Central memory CD8-positive, alpha-beta T cell (primary cell): ENCODE measurements around the gene CAPN11.

Experiments used
- ATAC-seq: fragments of 150-1000 bp; cut with Tn5 transposase; replicated peaks from 2 replicates; pipeline ENCODE4 v1.10.0; 2022; ENCODE audit warnings: mild to moderate bottlenecking, moderate FRiP score, moderate number of reproducible peaks; ENCODE audit not compliant: poor library complexity, severe bottlenecking; ENCODE audit errors: extremely low read depth
- DNase-seq, 2 donors: peaks; one replicate each; pipeline ENCODE4 v3.0.0; 2021; ENCODE audit warnings: low spot score in 2 of 2
- H3K27ac Mint-ChIP-seq: one replicate; pipeline ENCODE4 v1.8.0; 2022; ENCODE audit warnings: low read depth, mild to moderate bottlenecking, moderate library complexity, mixed read lengths
- H3K27me3 Mint-ChIP-seq: one replicate; pipeline ENCODE4 v1.8.0; 2022; ENCODE audit warnings: mixed read lengths
- H3K36me3 Mint-ChIP-seq: one replicate; pipeline ENCODE4 v1.8.0; 2022; ENCODE audit warnings: mild to moderate bottlenecking, moderate library complexity, mixed read lengths; ENCODE audit not compliant: insufficient read depth
- H3K4me1 Mint-ChIP-seq: one replicate; pipeline ENCODE4 v1.8.0; 2022; ENCODE audit warnings: mixed read lengths
- H3K4me3 Mint-ChIP-seq: one replicate; pipeline ENCODE4 v1.8.0; 2022; ENCODE audit warnings: mild to moderate bottlenecking, moderate library complexity, mixed read lengths
- H3K9me3 Mint-ChIP-seq: one replicate; pipeline ENCODE4 v1.8.0; 2022; ENCODE audit warnings: mixed read lengths

CAPN11 gene

DNA sequence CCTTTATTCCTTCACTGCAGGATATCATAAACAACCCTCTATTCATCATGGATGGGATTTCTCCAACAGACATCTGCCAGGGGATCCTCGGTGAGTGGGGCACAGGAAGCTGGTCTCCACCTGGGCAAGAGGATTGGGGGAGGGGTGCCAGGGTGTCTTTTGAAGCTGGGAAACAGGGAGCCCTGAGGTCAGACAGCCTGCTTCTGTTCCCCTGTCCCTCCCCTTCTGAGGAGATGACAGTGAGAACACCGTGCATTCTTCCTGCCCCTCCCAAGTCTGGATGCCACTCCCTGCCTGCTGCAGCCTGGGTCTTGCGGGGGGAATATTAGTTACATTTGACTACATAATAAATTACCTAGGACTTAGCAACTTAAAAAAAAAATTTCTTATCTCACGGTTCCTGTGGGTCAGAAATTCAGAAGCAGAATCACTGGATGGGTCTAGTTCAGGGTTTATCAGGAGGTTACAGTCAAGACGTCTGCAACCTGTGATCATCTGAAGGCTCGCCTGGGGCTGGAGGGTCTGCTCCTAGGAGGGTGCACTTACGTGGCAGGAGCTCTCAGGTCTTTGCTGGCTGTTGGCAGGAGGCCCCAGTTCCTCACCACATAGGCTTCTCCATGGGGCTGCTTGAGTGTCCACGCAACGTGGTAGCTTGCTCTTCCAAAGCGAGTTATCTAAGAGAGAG, 11.4 kb downstream of the CAPN11 start:
- ATAC-seq, result no peak
- Mint-ChIP-seq H3K36me3 (no peaks in the 10 kb centered on the region), H3K9me3 (no peaks in the 10 kb centered on the region), H3K4me3 (no peak overlapping the region), H3K27ac (no peak overlapping the region), H3K4me1 (peaks cover 5% of the 10 kb centered on the region), H3K27me3 (peaks cover 54% of the 10 kb centered on the region)
- DNase-seq, result no peak

DNA sequence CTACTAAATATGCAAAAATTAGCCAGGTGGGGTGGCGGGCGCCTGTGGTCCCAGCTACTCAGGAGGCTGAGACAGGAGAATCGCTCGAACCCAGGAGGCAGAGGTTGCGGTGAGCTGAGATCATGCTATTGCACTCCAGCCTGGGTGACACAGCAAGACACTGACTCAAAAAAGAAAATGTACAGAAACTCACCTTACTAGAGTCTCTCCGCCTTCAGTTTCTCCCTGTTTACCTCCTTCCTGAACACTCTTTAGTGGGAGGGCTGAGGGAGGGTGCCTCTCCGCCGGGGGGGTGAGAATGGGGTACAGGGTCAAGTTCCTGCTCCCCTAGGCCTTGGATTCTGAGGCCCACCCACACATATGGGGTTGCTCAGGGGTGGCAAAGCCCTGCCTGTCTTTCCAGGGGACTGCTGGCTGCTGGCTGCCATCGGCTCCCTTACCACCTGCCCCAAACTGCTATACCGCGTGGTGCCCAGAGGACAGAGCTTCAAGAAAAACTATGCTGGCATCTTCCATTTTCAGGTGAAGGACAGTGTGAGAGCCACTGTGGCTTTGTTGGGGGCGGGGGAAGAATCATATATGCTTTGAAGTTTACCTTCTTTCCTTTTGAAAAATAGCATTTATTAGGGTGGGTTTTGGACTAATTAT, 13.4 kb downstream of the CAPN11 start:
- no peak for DNase-seq
- Mint-ChIP-seq H3K27me3 (peaks cover 36% of the 10 kb centered on the region), H3K4me1 (peaks cover 11% of the 10 kb centered on the region), H3K4me3 (no peak overlapping the region), H3K9me3 (no peaks in the 10 kb centered on the region), H3K27ac (no peak overlapping the region), H3K36me3 (no peaks in the 10 kb centered on the region)
- ATAC-seq, result no peak

DNA sequence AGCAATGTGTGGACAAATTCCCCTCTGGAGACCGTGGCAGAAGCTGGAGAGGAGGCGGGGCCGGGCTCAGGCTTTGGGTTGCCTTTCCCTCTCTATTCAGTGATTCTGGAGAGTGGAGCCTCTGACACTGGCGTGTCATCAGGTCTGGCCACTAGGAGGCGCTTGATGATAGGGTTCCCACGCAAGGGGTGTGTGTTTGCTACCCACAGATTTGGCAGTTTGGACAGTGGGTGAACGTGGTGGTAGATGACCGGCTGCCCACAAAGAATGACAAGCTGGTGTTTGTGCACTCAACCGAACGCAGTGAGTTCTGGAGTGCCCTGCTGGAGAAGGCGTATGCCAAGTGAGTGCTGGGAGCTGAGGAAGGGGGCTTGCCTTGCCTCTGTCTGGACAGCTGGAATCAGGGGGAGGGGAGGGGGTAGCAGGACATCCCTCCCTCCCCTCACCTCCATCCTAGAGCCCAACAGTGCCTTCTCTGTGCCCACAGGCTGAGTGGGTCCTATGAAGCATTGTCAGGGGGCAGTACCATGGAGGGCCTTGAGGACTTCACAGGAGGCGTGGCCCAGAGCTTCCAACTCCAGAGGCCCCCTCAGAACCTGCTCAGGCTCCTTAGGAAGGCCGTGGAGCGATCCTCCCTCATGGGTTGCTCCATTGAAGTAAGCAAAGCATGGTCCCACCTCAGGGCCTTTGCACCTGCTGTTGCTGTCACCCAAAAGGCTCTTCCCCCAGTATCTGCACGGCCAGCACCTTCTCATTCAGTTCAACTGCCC, 14.3 kb downstream of the CAPN11 start:
- Mint-ChIP-seq H3K36me3 (peaks cover 1% of the 10 kb centered on the region), H3K4me3 (no peak overlapping the region), H3K27me3 (peaks cover 43% of the 10 kb centered on the region), H3K9me3 (no peaks in the 10 kb centered on the region), H3K4me1 (peaks cover 17% of the 10 kb centered on the region), H3K27ac (no peak overlapping the region)
- DNase-seq, result peak; percentile 50 to 71
- peak; percentile 70 for ATAC-seq

DNA sequence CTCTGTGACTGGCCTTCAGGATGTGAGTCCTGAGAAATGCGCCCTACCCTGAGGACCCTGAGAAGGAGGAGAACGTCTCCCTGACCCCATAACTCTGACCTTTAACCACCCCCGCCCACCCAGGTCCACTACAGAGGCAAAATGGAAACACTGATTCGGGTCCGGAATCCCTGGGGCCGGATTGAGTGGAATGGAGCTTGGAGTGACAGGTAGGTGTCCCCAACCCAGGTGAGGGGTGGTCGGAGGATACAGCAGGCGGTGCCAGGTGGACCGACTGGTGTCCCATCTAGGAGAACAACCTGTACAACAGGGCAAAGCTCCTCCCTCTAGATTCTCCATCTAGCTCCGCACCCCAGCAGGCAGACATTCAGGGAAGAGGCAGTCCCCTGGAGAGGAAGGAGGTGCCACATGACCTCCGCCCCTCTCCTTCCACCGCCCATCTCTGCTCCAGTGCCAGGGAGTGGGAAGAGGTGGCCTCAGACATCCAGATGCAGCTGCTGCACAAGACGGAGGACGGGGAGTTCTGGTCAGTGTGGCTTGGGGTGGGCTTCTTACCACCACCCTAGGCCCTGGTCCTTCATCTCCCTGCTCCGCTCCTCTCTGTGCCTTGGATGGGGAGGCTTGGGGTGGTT, 17.6 kb downstream of the CAPN11 start:
- Mint-ChIP-seq H3K27me3 (peaks cover 24% of the 10 kb centered on the region), H3K9me3 (no peaks in the 10 kb centered on the region), H3K27ac (no peak overlapping the region), H3K36me3 (peaks cover 3% of the 10 kb centered on the region), H3K4me3 (no peak overlapping the region), H3K4me1 (peaks cover 17% of the 10 kb centered on the region)
- DNase-seq, result no peak
- ATAC-seq, result no peak

DNA sequence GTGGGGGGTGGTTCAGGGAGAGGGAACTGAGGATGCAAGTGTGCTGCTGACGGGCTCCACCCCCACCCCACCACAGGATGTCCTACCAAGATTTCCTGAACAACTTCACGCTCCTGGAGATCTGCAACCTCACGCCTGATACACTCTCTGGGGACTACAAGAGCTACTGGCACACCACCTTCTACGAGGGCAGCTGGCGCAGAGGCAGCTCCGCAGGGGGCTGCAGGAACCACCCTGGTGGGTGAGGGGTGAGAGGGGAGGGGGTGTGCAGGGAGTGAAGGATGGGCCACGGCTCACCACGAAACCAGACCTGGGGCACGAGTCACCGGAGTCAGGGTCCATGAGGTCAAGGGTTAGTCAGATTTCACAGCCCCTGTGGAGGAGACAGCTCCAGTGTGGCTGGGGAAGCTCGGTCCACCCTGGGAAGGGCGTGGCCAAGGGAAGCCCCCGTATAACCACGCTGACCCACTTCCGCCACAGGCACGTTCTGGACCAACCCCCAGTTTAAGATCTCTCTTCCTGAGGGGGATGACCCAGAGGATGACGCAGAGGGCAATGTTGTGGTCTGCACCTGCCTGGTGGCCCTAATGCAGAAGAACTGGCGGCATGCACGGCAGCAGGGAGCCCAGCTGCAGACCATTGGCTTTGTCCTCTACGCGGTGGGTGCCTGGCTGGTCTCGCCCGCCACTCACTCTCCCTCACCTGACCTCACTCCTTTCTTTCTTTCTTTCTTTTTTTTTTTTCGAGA, 18.3 kb downstream of the CAPN11 start:
- peak overlapping the region; percentile 44 for H3K4me3 Mint-ChIP-seq

DNA sequence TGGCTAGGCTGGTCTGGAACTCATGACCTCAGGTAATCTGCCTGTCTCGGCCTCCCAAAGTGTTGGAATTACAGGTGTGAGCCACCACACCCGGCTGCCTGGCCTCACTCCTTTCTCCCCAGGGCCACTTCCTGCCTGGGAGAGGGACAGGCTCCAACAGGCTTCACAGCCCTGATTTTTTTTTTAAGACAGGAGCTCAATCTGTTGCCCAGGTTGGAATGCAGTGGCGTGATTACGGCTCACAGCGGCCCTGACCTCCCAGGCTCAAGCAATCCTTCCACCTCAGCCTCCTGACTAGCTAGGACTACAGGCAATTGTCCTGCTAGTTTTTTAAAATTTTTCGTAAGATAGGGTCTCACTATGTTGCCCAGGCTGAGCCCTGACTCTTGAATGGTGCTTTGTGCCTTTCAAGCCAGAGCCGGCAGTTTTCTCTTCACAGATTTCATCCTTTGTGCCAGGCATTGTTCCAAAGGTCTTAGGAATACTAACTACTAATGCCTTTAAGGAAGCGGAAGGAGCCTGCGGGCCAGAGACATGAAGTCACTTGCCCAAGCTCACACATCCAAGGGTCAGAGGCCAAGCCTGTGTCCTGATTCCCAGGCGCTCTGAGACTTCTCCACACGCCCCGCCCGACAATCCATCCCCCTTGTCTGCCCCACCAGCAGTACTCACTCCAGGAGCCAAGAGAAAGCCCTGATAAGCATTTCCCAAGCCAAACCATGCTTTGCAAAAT, 19.2 kb downstream of the CAPN11 start:
- Mint-ChIP-seq H3K4me1 (peaks cover 13% of the 10 kb centered on the region), H3K9me3 (no peaks in the 10 kb centered on the region), H3K4me3 (peak overlapping the region; percentile 44), H3K27me3 (peaks cover 21% of the 10 kb centered on the region), H3K36me3 (peaks cover 3% of the 10 kb centered on the region), H3K27ac (no peak overlapping the region)
- DNase-seq (no peak), ATAC-seq (no peak)

More for the DNA sequence above, 18.3 kb downstream of the CAPN11 start:
- Mint-ChIP-seq H3K27me3 (peaks cover 21% of the 10 kb centered on the region), H3K9me3 (no peaks in the 10 kb centered on the region), H3K27ac (no peak overlapping the region), H3K4me1 (peaks cover 17% of the 10 kb centered on the region), H3K36me3 (peaks cover 3% of the 10 kb centered on the region)
- ATAC-seq, result peak; percentile 55
- DNase-seq, result peak; percentile 18 to 24

DNA sequence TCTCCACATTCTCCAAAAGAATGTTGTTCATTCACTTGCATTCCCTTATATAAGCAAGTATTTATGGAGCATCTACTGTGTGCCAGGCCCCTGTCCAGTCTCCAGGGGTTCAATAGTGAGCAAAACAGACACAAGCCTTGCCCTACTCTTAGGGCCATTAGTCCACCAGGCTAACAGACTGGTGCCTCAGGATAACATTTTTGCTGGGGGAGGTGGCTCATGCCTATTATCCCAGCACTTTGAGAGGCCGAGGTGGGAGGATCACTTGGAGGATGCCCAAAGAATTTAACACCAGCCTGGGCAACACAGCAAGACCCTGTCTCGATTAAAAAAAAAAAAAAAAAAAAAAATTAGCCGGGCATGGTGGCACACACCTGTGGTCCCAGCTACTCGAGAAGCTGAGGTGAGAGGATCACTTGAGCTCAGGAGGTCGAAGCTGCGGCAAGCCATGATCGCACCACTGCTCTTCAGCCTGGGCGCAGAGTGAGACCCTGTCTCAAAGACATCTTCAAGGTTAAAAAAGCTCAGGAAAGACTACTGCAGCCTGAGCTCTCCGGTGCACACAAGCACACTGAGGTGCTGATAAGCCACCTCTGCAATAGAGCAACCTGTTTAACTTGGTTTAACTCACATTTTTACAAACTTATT, 19.9 kb downstream of the CAPN11 start:
- no peak overlapping the region for H3K4me3 Mint-ChIP-seq
- H3K4me1 Mint-ChIP-seq, result peaks cover 12% of the 10 kb centered on the region
- peaks cover 3% of the 10 kb centered on the region for H3K36me3 Mint-ChIP-seq
- H3K9me3 Mint-ChIP-seq, result no peaks in the 10 kb centered on the region
- ATAC-seq (no peak), DNase-seq (no peak)
- H3K27ac Mint-ChIP-seq, result no peak overlapping the region
- H3K27me3 Mint-ChIP-seq, result peaks cover 19% of the 10 kb centered on the region

DNA sequence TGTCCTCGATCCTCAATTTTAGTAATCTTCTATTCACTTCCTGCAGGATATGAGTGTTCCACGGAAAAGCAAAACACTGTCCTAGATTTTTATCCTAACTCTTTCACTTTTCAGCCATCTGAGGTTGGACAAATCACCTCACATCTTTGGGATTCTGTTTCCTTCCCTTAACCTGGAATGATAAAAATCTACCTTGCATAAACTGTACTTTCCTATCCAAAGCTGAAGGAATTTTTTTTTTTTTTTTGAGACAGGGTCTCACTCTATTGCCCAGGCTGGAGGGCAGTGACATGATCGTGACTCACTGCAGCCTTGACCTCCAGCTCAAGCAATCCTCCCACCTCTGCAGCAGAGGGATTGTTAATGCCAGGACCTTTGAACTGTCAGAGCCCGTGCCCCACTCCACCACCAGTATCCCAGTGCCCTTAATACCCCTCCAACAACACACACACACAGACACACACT, 20.5 kb downstream of the CAPN11 start:
- Mint-ChIP-seq H3K4me3 (no peak overlapping the region), H3K27me3 (peaks cover 18% of the 10 kb centered on the region), H3K27ac (no peak overlapping the region), H3K36me3 (peaks cover 3% of the 10 kb centered on the region), H3K9me3 (no peaks in the 10 kb centered on the region), H3K4me1 (peaks cover 12% of the 10 kb centered on the region)
- DNase-seq (no peak), ATAC-seq (no peak)

DNA sequence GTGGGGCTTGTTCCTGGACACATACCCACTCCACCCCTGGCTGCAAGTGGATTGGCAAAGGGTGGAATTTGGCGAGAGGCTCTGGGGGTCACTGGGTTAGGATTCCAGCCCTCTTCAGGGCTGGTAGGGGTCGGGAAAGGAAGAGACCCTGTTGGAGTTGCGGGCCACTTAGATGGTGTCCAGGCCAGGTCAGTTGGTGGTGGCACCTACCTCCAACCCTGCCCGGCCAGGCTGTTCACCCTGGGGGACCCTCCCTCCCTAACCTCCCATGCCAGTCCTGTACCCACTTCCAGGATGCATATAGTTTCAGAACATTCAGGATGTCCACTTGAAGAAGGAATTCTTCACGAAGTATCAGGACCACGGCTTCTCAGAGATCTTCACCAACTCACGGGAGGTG, 21.0 kb downstream of the CAPN11 start:
- Mint-ChIP-seq H3K36me3 (peaks cover 3% of the 10 kb centered on the region), H3K27me3 (peaks cover 22% of the 10 kb centered on the region), H3K4me3 (no peak overlapping the region), H3K9me3 (no peaks in the 10 kb centered on the region), H3K27ac (no peak overlapping the region), H3K4me1 (peaks cover 12% of the 10 kb centered on the region)
- DNase-seq (no peak), ATAC-seq (no peak)

DNA sequence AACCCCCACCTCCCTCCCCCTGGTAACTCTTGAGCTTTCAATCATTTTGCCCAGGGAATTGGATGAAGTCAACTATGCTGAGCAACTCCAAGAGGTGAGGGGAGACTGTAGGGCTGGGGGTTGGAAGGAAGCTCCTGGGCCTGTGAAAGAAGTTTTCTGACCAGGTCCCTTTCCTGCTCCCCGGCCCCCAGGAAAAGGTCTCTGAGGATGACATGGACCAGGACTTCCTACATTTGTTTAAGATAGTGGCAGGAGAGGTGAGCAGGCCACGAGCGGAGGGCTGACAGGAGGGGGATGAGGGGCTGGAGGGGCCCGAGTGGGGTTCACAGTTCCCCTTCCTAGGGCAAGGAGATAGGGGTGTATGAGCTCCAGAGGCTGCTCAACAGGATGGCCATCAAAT, 21.8 kb downstream of the CAPN11 start:
- peaks cover 3% of the 10 kb centered on the region for H3K36me3 Mint-ChIP-seq
- peaks cover 28% of the 10 kb centered on the region for H3K27me3 Mint-ChIP-seq
- H3K4me3 Mint-ChIP-seq, result no peak overlapping the region
- H3K9me3 Mint-ChIP-seq, result no peaks in the 10 kb centered on the region
- H3K27ac Mint-ChIP-seq, result no peak overlapping the region
- ATAC-seq, result no peak
- no peak for DNase-seq
- H3K4me1 Mint-ChIP-seq, result peaks cover 12% of the 10 kb centered on the region

DNA sequence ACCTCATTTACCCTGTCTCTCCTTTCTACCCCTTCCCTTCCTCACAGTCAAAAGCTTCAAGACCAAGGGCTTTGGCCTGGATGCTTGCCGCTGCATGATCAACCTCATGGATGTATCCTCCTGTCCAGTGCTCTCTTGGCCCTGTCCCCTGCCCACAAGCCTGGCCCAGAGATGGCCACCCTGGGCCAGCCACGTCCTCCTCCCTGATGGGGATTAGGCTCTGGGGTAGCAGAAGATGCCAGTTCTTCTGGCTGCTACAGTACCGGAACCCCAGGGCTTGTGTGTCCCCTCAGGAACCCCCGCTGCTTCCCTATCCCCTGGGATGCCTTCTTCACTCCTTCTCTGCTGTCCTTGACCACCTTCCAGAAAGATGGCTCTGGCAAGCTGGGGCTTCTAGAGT, 22.3 kb downstream of the CAPN11 start:
- no peak overlapping the region for H3K27ac Mint-ChIP-seq
- H3K36me3 Mint-ChIP-seq, result peaks cover 3% of the 10 kb centered on the region
- no peak for ATAC-seq
- peaks cover 13% of the 10 kb centered on the region for H3K4me1 Mint-ChIP-seq
- peaks cover 33% of the 10 kb centered on the region for H3K27me3 Mint-ChIP-seq
- no peaks in the 10 kb centered on the region for H3K9me3 Mint-ChIP-seq
- no peak overlapping the region for H3K4me3 Mint-ChIP-seq
- DNase-seq, result no peak
